SHP77 (cell line): ENCODE results near the gene PTPRN.

Experiments used
- DNase-seq, 2 experiments: peaks; one replicate each; lab custom pipeline; 2025; lab: John Stamatoyannopoulos, UW

PTPRN gene

GRCh38 chr2:219245148-219245898 is 63.9 kb downstream of the PTPRN start, which contains the start of the genes GLB1L and STK16:
Gene GLB1L (minus strand): TSS chr2:219245444. CDS start chr2:219243573, 1,871 bp downstream.
Gene STK16 (plus strand): TSS chr2:219245479. CDS start chr2:219246000, 521 bp downstream.
- DNase-seq: peak; percentile 87 to 89

GRCh38 chr2:219244789-219245147 is 64.4 kb downstream of the PTPRN start:
- DNase-seq: no peak

- no peak for DNase-seq
Observed at GRCh38 chr2:219243291-219243761, 65.9 kb downstream of the PTPRN start.
